ENCODE results near the gene HENMT1.
"Not testable (repeated sequence)": the region's sequence is repeated elsewhere in the genome, so short reads cannot be mapped to it uniquely, and the experiment has no call there.

HENMT1 gene

DNA sequence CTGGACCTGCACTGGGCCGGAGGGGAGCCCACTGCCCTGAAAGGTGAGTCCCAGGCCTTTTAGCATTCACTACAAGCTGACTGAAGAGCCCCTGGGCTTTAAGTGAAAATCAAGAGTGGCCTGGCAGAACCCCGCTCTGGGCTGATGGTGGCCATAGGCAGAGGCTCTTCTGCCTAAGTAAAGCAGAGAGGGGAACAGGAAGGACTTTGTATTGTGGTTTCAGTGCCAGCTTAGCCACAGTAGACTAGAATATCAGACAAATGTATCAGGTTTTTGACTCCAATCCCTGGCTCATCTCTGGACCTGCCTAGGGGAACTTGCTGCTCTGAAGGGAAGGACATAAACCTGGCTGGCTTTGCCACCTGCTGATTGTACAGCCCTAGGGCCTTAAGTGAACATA is 10.2 kb upstream of the HENMT1 start:
- DNase-seq (ENCODE audit: low spot score) = no peak

DNA sequence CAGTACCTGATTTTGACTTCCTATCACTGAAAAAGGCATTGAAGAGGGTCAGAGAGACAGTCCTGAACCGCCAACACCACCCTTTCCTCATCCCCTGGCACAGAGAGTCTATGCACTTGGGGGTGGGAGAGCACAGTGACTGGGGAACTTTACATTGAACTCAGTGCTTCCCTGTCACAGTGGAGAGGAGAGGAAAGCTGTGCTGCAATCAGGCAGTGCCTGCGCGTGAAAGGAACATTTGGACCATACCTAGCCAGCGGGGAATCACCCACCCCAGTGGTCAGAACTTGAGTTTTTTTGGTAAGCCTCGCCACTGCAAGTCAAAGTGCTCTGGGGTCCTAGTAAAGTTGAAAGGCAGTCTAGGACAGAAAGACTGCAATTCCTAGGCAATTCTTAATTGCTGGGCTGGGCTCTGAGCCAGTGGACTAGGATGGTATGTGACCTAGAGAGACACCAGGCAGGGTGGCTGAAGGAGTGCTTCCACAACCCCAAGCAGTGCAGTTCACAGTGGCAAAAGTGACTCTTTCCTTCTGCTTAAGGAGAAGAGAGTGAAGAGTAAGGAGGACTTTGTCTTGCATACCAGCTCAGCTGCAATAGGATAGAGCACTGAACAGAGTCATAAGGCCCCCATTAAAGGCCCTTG is 9.4 kb upstream of the HENMT1 start:
- no peak for DNase-seq (ENCODE audit: low spot score)

DNA sequence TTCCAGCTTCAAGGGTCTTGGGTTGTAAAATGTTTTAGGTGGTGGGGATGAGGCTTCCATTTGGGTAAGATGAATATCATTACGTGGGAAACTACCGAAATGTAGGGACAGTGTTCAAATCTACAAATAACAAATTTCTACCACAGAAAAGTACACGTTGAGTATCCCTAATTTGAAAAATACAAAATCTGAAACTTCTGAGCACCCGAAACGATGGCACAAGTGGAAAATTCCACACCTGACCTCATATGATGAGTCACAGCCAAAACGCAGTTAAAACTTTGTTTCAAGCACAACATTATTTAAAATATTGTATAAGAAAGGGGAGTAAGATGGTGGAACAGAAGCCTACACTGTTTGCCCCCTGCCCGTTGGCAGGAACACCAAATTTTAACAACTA is 8.8 kb upstream of the HENMT1 start:
- DNase-seq (ENCODE audit: low spot score) = no peak

DNA sequence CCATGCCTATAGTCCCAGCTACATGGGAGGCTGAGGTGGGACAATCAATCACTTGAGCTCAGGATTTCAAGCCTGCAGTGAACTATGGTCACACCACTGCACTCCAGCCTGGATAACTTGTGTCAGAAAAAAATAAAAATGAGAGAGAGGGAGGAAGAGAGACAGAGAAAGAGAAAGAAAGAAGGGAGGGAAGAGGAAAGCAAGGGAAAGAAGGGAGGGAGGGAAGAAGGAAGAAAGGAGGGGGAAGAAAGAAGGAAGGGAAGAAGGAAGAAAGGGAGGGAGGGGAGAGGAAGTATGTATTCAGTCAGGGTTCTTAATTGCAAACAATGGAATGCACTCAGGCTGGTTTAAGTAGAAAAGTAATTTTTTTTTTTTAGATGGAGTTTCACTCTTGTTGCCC is 7.9 kb upstream of the HENMT1 start:
- DNase-seq (ENCODE audit: low spot score) = no peak

DNA sequence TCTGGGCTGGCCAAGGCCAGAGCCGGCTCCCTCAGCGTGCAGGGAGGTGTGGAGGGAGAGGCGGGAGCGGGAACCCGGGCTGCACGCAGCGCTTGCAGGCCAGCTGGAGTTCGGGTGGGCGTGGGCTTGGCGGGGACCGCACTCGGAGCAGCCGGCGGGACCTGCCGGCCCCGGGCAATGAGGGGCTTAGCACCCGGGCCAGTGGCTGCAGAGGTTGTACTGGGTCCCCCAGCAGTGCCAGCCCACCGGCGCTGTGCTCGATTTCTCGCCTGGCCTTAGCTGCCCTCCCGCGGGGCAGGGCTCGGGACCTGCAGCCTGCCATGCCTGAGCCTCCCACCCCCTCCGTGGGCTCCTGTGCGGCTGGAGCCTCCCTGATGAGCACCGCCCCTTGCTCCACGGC is 6.5 kb upstream of the HENMT1 start:
- not testable (repeated sequence) for DNase-seq (ENCODE audit: low spot score)

DNA sequence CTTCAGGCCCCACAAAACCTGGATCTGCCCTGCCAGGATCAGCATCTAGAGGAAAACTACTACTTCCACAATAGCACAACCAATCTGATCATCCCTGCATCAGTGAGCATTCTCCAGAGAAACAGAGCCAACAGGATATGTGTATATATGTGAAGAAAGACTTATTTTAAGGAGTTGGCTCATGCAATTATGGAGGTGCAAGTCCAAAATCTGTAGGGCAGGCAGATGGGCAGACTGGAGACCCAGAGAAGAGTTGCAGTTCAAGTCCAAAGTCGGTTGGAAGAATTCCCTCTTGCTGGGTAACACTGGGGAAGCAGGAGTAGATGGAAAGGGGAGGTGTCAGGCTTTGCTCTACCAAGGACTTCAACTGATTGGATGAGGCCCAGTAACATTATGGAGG is 4.9 kb upstream of the HENMT1 start:
- DNase-seq (ENCODE audit: low spot score) = no peak

DNA sequence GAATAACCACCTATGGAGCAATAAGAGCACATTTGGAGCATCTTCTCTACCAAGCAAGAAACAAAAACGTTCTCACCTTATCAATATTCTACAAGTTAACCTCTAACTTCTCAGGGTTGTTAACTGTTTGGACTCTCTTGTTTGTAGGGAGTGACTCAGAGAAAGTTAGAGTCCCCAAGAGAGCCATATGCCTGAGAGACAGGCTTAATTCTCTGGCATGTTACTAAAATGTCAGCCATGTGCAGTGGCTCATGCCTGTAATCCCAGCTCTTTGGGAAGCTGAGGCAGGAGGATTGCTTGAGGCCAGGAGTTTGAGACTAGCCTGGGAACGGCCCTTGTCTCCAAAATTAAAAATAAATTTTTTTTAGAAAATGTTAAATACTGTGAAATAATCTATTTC is 4.2 kb upstream of the HENMT1 start:
- DNase-seq (ENCODE audit: low spot score) = no peak

DNA sequence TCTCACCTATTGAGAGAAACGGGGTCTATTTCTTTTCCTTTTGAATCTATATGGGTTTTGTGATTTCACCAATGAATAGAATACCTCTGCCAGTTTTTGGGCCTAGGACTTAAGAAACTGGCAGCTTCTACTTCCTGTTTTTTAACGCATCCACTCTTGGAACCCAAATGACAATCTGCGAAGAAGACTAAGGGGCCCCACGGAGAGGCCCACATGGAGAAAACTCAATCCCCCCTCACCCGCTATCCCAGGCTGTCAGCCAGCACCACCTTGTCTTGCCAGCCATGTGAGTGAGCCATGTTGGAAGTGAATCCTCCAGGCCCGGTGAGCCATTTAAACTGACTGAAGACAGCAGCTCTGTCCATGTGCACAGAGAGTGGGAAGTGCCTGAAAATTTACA is 3.6 kb upstream of the HENMT1 start:
- no peak for DNase-seq (ENCODE audit: low spot score)

DNA sequence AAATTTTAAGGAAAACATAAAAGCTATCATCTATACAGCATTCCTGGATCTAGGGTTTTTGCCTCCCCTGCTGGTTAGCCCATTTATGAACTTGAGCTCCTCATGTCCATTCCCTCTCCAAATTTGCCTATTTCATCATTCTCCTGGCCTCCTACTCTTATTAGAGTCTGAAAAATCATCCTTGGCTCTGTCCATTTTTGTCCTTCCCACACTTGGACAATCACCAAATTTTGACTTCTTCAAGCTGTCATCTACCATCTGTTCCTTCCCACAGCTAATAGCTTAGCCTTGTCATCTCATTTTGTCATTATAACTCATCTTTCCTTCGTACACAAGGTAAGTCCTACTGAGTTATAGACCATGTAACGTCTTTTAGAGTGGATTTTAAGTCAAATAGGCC is 2.2 kb upstream of the HENMT1 start:
- DNase-seq (ENCODE audit: low spot score) = no peak

DNA sequence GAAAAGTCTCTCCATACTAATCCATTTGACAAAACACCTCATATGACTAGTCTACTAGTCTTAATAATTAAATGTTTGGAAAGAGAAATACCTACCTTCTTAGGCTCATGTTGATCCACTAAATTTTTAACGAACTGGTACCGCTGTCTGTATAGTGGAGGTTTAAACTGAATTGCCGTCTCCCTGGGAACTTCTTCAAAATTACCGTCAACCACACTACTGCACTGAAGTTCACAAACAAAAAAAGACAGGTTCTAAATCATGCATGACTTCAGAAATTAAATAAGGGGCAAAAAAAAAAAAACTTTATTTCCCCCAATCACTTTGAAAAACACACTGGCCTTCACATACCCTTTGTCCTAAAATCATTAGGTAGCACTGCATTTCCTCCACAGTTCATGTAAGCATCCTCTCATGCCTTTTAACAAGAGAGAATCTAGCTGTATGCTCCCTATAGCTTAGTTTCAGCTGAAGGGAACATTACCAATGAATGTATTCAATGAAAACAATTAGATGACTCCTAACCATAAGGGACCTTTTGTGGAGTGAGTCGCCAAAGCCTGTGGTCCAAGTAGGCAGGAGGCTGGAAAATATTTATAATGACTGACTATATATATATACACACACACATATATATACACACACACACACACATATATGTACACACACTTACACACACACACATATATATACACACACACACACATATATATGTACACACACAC is 3.4 kb downstream of the HENMT1 start:
- DNase-seq (ENCODE audit: low spot score) = no peak

DNA sequence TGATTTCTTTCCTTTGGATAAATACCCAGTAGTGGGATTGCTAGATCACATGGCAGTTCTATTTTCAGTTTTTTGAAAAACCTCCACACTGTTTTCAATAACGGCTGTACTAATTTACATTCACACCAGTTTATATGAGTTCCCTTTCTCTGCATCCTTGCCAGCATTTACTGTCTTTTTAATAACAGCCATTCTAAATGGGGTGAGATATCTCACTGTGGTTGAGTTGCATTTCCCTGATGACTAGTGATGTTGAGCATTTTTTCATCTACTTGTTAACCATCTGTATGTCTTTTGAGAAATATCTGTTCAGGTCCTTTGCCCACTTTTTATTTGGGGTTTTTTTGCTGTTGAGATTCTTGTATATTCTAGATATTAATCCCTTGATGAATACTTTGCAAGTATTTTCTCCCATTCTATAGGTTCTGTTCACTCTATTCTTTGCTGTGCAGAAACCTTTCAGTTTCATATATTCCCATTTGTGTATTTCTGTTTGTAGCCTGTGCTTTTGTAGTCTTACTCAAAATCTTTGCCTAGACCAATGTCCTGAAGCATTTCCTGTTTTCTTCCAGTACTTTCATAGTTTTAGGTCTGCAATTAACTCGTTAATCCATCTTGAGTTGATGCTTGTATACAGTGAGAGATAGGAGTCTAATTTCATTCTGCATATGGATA is 7.3 kb downstream of the HENMT1 start:
- no peak for DNase-seq (ENCODE audit: low spot score)

DNA sequence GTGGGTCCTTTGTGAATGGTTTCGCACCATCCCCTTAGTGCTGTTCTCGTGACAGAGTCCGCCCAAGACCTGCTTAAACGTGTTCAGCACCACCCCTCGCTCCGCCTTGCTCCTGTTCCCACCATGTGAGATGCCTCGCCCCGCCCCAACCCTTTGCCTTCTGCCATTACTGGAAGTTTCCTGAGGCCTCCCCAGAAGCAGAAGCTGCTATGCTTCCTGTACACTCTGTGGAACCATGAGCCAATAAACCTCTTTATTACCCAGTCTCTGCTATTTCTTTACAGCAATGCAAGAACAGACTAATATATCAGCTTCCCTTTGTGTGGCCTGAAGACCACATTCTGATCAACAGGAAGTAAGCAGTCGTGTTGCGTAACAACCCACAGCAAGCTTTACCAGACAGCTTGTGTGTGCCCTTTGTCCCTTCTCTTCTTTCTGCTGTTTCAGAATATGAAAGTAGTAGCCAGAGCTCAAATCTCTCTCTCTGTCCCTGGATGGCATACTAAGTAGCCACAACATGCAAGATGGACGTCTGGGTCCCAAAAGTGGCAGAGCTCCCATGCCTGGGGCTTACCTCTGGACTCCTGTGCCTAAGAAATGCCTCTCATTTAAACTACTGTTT is 14.1 kb downstream of the HENMT1 start:
- peak; percentile 56 for DNase-seq (ENCODE audit: low spot score)

DNA sequence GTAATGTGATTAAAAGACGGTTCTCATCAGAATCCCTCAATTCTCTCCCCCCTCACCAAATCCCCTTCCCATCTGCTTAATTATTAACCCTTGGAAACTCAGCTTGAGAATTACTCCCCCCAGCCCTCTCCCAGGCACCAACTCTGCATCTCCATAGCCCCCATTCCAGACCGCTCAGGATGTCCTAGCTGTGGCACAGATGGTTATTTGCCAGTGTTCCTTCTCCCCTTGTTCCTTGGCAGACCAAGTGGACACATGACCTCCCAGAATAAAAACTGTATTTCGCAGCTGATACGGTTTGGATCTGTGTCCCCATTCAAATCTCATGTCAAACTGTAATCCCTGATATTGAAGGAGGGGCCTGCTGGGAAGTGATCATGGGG is 14.6 kb downstream of the HENMT1 start:
- DNase-seq (ENCODE audit: low spot score) = no peak

DNA sequence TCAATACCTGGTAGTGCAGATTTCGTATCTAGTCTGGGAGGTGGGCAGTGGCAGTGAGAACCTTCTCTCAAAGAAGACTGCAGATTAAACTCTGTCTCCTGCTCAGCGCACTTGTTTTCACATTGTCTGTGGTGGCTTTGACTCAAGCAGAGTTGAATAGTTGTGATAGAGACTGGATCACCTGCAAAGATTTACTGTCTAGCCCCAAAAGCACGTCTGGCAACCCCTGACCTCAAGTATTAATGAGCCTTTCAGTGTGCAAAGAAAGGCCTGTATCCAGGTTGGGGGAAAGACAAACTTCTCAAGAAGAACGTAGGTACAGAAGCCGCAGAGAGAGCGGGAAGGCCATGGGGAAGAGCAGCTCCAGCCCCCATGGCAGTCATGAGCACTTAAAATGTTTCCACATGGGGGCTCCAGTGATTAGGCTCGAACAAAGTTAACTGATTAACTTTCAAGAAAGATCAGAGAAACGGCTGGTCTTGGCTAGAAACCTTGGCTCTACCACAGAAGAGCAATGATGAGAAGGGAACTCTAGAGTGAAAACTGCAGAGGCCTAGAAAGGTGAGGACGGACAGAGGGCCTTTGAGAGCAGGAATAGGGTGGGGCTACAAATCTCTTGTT is 15.2 kb downstream of the HENMT1 start:
- DNase-seq (ENCODE audit: low spot score) = no peak

DNA sequence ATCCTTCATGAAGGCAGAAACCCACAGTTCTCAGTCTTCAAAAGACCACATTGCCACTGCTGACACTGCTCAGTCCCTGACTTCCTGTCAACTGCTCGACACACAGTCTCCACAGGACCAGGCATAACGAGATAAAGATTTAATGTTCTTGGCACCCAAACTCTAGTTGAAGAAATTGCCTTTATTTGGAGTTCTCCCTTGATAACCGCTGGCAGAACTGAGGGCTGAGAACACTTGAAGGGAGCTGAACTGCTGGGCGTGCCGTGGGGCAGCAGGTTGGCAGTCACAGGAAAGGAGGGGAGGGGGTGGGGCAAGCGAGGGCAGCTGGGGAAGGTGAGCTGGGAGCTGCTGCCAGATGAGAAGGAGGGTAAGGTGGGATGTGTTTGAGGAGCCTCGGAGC is 15.9 kb downstream of the HENMT1 start:
- DNase-seq (ENCODE audit: low spot score) = no peak

DNA sequence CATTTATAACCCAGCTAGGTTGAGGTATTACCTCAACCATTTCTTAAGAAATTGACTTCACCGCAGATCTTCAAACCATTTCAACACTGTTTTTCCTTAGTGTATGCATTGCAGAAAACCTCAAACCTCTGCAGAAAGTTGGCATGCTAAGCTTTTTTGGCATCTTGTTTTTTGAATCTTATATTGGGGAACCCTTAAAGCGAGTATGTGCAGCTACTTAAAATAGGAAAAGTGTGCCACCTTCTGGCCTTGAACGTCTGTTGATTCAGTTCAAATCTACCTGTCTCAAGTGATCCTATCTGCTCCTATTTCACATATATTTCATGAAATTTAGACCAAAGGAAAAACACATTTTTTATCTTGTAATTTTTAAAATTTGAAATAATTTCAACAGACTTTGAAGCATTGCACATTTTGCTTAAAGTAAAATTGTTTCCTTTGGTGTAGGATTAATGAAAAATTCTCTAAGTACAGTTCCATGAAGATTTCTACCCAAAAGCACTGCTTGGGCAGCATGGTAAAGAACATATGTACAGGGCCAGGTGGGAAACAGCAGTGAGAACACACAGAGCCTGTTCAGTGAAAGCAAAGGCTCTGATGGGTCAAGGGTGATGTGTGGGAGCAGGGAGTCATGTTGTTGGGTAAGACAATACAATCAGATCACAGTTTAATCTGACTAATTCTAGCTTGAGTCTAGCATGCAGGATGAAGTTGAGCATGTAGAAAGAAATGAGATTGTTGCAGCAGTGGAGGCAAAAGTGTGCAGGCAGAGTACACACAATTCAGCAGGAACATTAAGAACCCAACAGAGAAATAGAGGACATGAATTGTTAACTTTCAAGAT is 17.2 kb downstream of the HENMT1 start:
- DNase-seq (ENCODE audit: low spot score) = peak; percentile 52

DNA sequence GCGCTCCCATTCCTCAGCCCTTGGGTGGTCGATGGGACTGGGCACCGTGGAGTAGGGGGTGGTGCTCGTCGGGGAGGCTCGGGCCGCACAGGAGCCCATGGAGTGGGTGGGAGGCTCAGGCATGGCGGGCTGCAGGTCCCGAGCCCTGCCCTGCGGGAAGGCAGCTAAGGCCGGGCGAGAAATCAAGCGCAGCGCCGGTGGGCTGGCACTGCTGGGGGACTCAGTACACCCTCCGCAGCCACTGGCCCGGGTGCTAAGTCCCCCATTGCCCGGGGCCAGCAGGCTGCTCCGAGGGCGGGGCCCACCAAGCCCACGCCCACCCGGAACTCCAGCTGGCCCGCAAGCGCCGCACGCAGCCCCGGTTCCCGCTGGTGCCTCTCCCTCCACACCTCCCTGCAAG is 20.0 kb downstream of the HENMT1 start:
- DNase-seq (ENCODE audit: low spot score) = not testable (repeated sequence)

DNA sequence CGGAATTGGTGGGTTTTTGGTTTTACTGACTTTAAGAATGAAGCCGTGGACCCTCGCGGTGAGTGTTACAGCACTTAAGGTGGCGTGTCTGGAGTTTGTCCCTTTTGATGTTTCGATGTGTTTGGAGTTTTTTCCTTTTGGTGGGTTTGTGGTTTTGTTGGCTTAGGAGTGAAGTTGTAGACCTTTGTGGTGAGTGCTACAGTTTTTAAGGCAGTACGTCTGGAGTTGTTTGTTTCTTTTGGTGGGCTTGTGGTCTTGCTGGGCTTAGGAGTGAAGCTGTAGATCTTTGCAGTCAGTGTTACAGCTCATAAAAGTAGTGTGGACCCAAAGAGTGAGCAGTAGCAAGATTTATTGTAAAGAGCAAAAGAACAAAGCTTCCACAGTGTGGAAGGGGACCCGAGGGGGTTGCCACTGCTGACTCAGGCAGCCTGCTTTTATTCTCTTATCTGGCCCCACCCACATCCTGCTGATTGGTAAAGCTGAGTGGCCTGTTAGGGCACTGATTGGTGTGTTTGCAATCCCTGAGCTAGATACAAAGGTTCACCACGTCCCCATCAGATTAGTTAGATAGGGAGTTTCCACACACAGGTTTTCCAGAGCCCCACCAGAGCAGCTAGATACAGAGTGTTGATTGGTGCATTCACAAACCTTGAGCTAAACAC is 20.9 kb downstream of the HENMT1 start:
- DNase-seq (ENCODE audit: low spot score) = no peak

DNA sequence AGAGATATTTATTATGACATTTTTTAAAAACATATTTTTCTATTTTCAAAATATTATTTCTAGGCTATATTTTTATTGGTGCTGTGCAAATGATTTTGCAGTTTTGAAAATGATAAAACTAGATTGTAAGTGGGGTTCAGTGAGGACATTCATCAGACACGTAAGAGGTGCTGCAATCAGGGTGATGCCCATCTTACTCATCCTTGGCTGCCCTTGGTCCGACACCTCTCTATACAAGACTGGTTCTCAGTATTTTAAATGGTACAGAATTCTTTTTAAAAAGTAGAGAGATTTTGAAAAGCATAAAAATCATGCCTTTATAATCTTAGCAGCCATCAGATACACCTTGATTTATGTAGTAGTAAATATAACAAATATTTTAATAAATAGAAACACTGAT is 24.0 kb downstream of the HENMT1 start:
- no peak for DNase-seq (ENCODE audit: low spot score)

DNA sequence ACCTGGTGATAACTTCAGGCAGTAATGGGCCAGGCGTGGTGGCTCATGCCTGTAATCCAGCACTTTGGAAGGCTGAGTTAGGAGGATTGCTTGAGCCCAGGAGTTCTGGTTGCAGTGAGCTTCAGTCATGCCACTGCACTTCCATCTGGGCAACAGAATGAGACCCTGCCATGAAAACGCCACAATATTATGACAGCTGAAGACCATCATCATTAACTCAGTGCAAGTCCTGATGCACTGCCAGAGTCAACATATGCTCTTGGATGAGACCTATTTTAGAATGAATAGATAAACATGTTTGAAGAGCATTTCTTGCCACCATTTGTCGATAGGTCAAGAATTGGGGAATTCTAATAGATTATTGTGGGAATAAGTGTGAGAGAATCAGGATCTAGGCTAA is 26.4 kb downstream of the HENMT1 start:
- no peak for DNase-seq (ENCODE audit: low spot score)

DNA sequence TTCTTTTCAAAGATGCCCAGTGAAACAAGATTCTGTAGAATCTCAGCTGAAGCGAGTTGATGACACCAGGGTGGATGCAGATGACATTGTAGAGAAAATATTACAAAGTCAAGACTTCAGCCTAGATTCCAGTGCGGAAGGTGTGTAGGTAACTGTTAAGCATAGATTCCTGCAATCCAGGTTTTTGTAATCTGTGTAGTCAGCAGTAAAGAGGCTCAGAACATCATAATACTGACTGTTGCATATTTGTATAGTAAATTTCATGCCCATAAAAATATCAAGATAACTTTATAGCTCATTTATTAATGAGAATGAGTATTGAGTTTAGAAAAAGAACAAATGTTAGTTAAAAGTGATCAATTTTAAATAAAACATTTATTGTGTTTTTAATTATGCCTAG is 32.2 kb downstream of the HENMT1 start:
- no peak for DNase-seq (ENCODE audit: low spot score)

Data from HuH-7.5 (cell line).